Astrocyte (in vitro differentiated cells and primary cell): ENCODE measurements around the gene FAT1. TPM values are rescaled to one million over a fixed set of nuclear protein-coding genes. Genes with fewer than 3 reads are reported as not detected.

Experiments used
- DNase-seq: peaks from one replicate; pipeline ENCODE4 v3.0.0-alpha.2; 2010; ENCODE audit warnings: low read depth
- FAIRE-seq: peaks from 2 replicates; lab custom pipeline; 2011; peaks lifted over from hg19 to GRCh38; lab: Jason Lieb, UNC
- H2AFZ ChIP-seq: 2 replicates; pipeline ENCODE4 v1.6.0; 2012; ENCODE audit warnings: low read depth, low read length, inconsistent platforms
- H3K27ac ChIP-seq: 2 replicates; pipeline ENCODE4 v1.5.1; 2011; ENCODE audit warnings: low read depth, low read length, inconsistent platforms
- H3K27me3 ChIP-seq: 2 replicates; pipeline ENCODE4 v1.6.0; 2011; ENCODE audit warnings: low read length, inconsistent platforms; ENCODE audit not compliant: insufficient read depth
- H3K36me3 ChIP-seq: 2 replicates; pipeline ENCODE4 v1.5.1; 2011; ENCODE audit warnings: low read length, inconsistent platforms; ENCODE audit not compliant: insufficient read depth
- H3K4me1 ChIP-seq: 2 replicates; pipeline ENCODE4 v1.5.1; 2011; ENCODE audit warnings: low read length, inconsistent platforms; ENCODE audit not compliant: insufficient read depth
- H3K4me2 ChIP-seq: 2 replicates; pipeline ENCODE4 v1.6.0; 2012; ENCODE audit warnings: low read length, inconsistent platforms
- H3K4me3 ChIP-seq: 2 replicates; pipeline ENCODE4 v1.5.1; 2011; ENCODE audit warnings: low read depth, mild to moderate bottlenecking, low read length, inconsistent platforms; ENCODE audit not compliant: insufficient read depth
- H3K79me2 ChIP-seq: 2 replicates; pipeline ENCODE4 v1.6.0; 2012; ENCODE audit warnings: mild to moderate bottlenecking, low read length, inconsistent platforms; ENCODE audit not compliant: insufficient read depth
- H3K9ac ChIP-seq: 2 replicates; pipeline ENCODE4 v1.6.0; 2012; ENCODE audit warnings: mild to moderate bottlenecking, low read length, inconsistent platforms
- H3K9me3 ChIP-seq: 2 replicates; pipeline ENCODE4 v1.5.1; 2012; ENCODE audit warnings: low read depth, mild to moderate bottlenecking, low read length, inconsistent platforms; ENCODE audit not compliant: insufficient read depth
- H4K20me1 ChIP-seq: 2 replicates; pipeline ENCODE4 v1.6.0; 2012; ENCODE audit warnings: low read length, inconsistent platforms; ENCODE audit not compliant: insufficient read depth
- H3K27ac Mint-ChIP-seq: one replicate; pipeline ENCODE4 v1.8.0; 2021; ENCODE audit warnings: mild to moderate bottlenecking, mixed read lengths; ENCODE audit not compliant: unreplicated experiment
- H3K27me3 Mint-ChIP-seq: one replicate; pipeline ENCODE4 v1.8.0; 2021; ENCODE audit warnings: low read depth, mixed read lengths; ENCODE audit not compliant: unreplicated experiment
- H3K36me3 Mint-ChIP-seq: one replicate; pipeline ENCODE4 v1.8.0; 2021; ENCODE audit warnings: low read depth, mixed read lengths; ENCODE audit not compliant: unreplicated experiment
- H3K4me1 Mint-ChIP-seq: one replicate; pipeline ENCODE4 v1.8.0; 2021; ENCODE audit warnings: low read depth, mixed read lengths; ENCODE audit not compliant: unreplicated experiment
- H3K4me3 Mint-ChIP-seq: one replicate; pipeline ENCODE4 v1.8.0; 2021; ENCODE audit warnings: mild to moderate bottlenecking, moderate library complexity, mixed read lengths; ENCODE audit not compliant: unreplicated experiment
- H3K9me3 Mint-ChIP-seq: one replicate; pipeline ENCODE4 v1.8.0; 2021; ENCODE audit warnings: mild to moderate bottlenecking, mixed read lengths; ENCODE audit not compliant: unreplicated experiment
- EZH2 ChIP-seq: IDR thresholded peaks from 2 replicates; pipeline ENCODE4 v1.6.1; 2012; ENCODE audit warnings: mild to moderate bottlenecking, low read length, inconsistent platforms; ENCODE audit not compliant: insufficient read depth
- total RNA-seq: library from RNA; stranded (reverse); gene quantifications from 2 replicates; pipeline ENCODE4 v1.2.1, GENCODE V29; 2021
- TF ChIP-seq, protein P1 (sequence below): IDR thresholded peaks from 2 replicates; pipeline ENCODE4 v1.5.1; 2011; ENCODE audit warnings: low read depth, mild to moderate bottlenecking, inconsistent platforms, low read length, moderate library complexity; ENCODE audit not compliant: insufficient read depth

FAT1 gene
- total RNA-seq, 1 donor from 2014 or later: 590 TPM

DNA sequence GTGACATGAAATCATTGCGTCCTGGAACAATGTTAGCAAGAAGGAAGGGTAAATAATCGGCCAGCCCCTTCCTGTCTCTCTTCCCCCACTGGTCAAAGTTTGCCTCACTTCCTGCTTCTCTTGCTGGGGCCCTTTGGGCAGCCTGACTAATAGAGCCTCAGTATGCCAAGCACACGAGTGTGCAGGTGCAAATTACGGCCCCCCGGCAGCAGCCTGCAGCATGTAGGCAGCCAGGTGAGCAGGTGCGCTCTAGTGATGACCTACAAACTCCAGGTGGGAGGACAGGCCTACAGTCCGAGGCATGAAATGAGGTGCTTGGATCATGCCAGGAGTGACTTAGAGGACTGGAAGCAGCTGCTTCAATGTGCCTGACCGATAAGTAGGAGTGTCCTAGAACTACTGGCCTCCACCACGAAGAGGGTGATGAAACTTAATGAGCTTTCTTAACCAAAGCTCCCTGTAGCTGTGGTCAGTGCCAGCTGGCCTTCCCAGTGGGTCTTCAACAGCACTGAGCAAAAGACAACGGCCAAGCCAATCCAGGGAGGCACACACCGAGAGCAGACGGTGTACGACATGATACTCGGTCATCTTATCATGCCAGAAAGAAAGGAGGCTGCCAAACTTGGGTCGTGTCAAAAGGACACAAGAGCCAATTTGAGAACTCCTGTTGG, 26.1 kb upstream of the FAT1 start:
- Mint-ChIP-seq H3K4me3 (no peak overlapping the region), H3K27ac (no peak overlapping the region), H3K27me3 (no peaks in the 10 kb centered on the region), H3K9me3 (peaks cover 1% of the 10 kb centered on the region), H3K4me1 (no peaks in the 10 kb centered on the region), H3K36me3 (no peaks in the 10 kb centered on the region)
- Histone ChIP-seq H3K4me3 (no peak overlapping the region), H3K4me1 (no peaks in the 10 kb centered on the region), H3K4me2 (no peak overlapping the region), H3K79me2 (no peaks in the 10 kb centered on the region), H3K27ac (no peak overlapping the region), H3K36me3 (no peaks in the 10 kb centered on the region), H3K27me3 (no peaks in the 10 kb centered on the region), H3K9ac (no peak overlapping the region), H2AFZ (no peak overlapping the region), H3K9me3 (no peaks in the 10 kb centered on the region), H4K20me1 (no peaks in the 10 kb centered on the region)
- FAIRE-seq (no peak), DNase-seq (no peak)
- TF ChIP-seq, protein P1, sequence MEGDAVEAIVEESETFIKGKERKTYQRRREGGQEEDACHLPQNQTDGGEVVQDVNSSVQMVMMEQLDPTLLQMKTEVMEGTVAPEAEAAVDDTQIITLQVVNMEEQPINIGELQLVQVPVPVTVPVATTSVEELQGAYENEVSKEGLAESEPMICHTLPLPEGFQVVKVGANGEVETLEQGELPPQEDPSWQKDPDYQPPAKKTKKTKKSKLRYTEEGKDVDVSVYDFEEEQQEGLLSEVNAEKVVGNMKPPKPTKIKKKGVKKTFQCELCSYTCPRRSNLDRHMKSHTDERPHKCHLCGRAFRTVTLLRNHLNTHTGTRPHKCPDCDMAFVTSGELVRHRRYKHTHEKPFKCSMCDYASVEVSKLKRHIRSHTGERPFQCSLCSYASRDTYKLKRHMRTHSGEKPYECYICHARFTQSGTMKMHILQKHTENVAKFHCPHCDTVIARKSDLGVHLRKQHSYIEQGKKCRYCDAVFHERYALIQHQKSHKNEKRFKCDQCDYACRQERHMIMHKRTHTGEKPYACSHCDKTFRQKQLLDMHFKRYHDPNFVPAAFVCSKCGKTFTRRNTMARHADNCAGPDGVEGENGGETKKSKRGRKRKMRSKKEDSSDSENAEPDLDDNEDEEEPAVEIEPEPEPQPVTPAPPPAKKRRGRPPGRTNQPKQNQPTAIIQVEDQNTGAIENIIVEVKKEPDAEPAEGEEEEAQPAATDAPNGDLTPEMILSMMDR: no peak
- TF ChIP-seq EZH2: no peak

DNA sequence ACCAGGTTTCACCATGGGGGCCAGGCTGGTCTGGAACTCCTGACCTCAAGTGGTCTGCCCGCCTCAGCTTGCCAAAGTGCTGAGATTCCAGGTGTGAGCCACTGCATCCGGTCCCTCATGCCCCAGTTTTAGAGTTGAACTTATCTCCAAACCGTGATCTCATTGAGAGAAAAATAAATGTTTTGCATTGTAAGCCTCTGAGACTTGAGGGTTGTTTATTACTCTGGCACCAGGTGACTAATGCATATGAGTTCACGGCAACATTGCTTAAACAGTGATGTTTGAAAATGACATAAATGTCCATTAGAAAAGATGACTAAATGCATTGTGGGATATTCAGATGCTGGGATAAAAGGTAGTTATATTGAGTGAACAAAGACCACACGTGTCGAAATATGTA, 22.9 kb upstream of the FAT1 start:
- H3K79me2 ChIP-seq: no peaks in the 10 kb centered on the region
- H3K27me3 Mint-ChIP-seq: no peaks in the 10 kb centered on the region
- H3K36me3 Mint-ChIP-seq: no peaks in the 10 kb centered on the region
- H3K9me3 Mint-ChIP-seq: peaks cover 1% of the 10 kb centered on the region
- no peaks in the 10 kb centered on the region for H3K36me3 ChIP-seq
- no peak for FAIRE-seq
- no peak overlapping the region for H2AFZ ChIP-seq
- H3K9me3 ChIP-seq: no peaks in the 10 kb centered on the region
- no peaks in the 10 kb centered on the region for H4K20me1 ChIP-seq
- no peaks in the 10 kb centered on the region for H3K27me3 ChIP-seq
- H3K4me2 ChIP-seq: no peak overlapping the region
- no peak overlapping the region for H3K4me3 Mint-ChIP-seq
- no peak for DNase-seq
- no peaks in the 10 kb centered on the region for H3K4me1 ChIP-seq
- H3K4me3 ChIP-seq: no peak overlapping the region
- no peak for TF ChIP-seq EZH2
- TF ChIP-seq, protein P1: no peak
- H3K27ac ChIP-seq: no peak overlapping the region
- no peaks in the 10 kb centered on the region for H3K4me1 Mint-ChIP-seq
- no peak overlapping the region for H3K9ac ChIP-seq
- no peak overlapping the region for H3K27ac Mint-ChIP-seq

DNA sequence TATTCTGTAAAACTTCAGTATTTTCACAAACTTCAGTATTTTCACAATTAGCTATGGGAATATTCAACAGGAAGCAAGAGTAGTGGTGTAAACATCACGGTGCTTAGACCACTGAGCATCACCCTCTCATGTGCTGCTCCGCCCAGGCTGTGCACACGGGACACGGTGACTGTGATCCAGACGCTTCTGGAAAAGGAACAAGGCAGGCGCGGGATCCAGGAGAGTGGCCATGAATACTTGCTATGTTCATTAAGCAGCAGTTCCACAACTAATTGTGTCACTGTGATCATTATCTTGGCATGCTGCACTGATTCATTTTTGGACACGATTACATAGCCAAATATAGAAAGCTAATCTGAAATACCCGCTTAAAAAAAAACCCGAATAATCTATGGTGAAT, 19.6 kb upstream of the FAT1 start:
- Histone ChIP-seq H3K9me3 (no peaks in the 10 kb centered on the region), H3K27me3 (no peaks in the 10 kb centered on the region), H3K4me1 (no peaks in the 10 kb centered on the region), H2AFZ (peak overlapping the region; percentile 20), H3K36me3 (no peaks in the 10 kb centered on the region), H3K9ac (no peak overlapping the region), H3K4me2 (no peak overlapping the region), H4K20me1 (no peaks in the 10 kb centered on the region), H3K79me2 (no peaks in the 10 kb centered on the region), H3K27ac (no peak overlapping the region), H3K4me3 (no peak overlapping the region)
- TF ChIP-seq, protein P1: no peak
- DNase-seq: no peak
- no peak overlapping the region for H3K27ac Mint-ChIP-seq
- peaks cover 3% of the 10 kb centered on the region for H3K4me1 Mint-ChIP-seq
- no peaks in the 10 kb centered on the region for H3K27me3 Mint-ChIP-seq
- H3K36me3 Mint-ChIP-seq: no peaks in the 10 kb centered on the region
- no peaks in the 10 kb centered on the region for H3K9me3 Mint-ChIP-seq
- no peak overlapping the region for H3K4me3 Mint-ChIP-seq
- FAIRE-seq: no peak
